Liver (tissue), 9 donors: ENCODE measurements around the gene PHF23. TPM values are rescaled to one million over a fixed set of nuclear protein-coding genes. Genes with fewer than 3 reads are reported as not detected.
"Not testable (repeated sequence)": the region's sequence is repeated elsewhere in the genome, so short reads cannot be mapped to it uniquely, and the experiment has no call there.

Experiments
- DNase-seq: peaks from one replicate; pipeline ENCODE4 v3.0.0-alpha.2; 2017; ENCODE audit warnings: low spot score
- H3K27ac ChIP-seq, 2 donors: one replicate each; pipeline ENCODE4 v1.7.0; 2013; ENCODE audit warnings: inconsistent platforms in 2 of 2, low read length in 2 of 2, control low read depth in 1 of 2, low read depth in 1 of 2, mild to moderate bottlenecking in 1 of 2
- H3K27me3 ChIP-seq, 4 donors: one replicate each; pipeline versions ENCODE4 v1.6.1 to v1.7.0; 2013; ENCODE audit warnings: low read length in 3 of 4, inconsistent platforms in 1 of 4, mild to moderate bottlenecking in 1 of 4, moderate library complexity in 1 of 4; ENCODE audit not compliant: control insufficient read depth in 4 of 4, insufficient read depth in 4 of 4
- H3K36me3 ChIP-seq, 4 donors: one replicate each; pipeline versions ENCODE4 v1.6.1 to v1.7.0; 2013; ENCODE audit warnings: low read length in 3 of 4, mild to moderate bottlenecking in 3 of 4, low read depth in 1 of 4, moderate library complexity in 1 of 4; ENCODE audit not compliant: control insufficient read depth in 4 of 4, insufficient read depth in 3 of 4
- H3K4me1 ChIP-seq, 4 donors: one replicate each; pipeline versions ENCODE4 v1.6.1 to v1.7.0; 2013; ENCODE audit warnings: low read length in 3 of 4, mild to moderate bottlenecking in 3 of 4, moderate library complexity in 1 of 4; ENCODE audit not compliant: control insufficient read depth in 4 of 4, insufficient read depth in 4 of 4
- H3K4me3 ChIP-seq, 3 donors: one replicate each; pipeline versions ENCODE4 v1.6.1 to v1.7.0; 2013; ENCODE audit warnings: low read length in 3 of 3, control low read depth in 1 of 3, low read depth in 1 of 3, mild to moderate bottlenecking in 1 of 3
- H3K9ac ChIP-seq, 2 donors: one replicate each; pipeline ENCODE4 v1.7.0; 2013; ENCODE audit warnings: low read length in 2 of 2, mild to moderate bottlenecking in 2 of 2, moderate library complexity in 2 of 2, control low read depth in 1 of 2, low read depth in 1 of 2
- H3K9me3 ChIP-seq, 4 donors: one replicate each; pipeline versions ENCODE4 v1.6.1 to v1.7.0; 2013; ENCODE audit warnings: low read length in 3 of 4; ENCODE audit not compliant: control insufficient read depth in 4 of 4
- EGR1 ChIP-seq, 2 donors: IDR thresholded peaks; 2 replicates each; pipeline ENCODE4 v1.6.1; 2016 to 2018; ENCODE audit warnings: antibody characterized with exemption in 2 of 2, low read depth in 2 of 2
- FOXA1 ChIP-seq: IDR thresholded peaks from 2 replicates; pipeline ENCODE4 v1.6.1; 2016; ENCODE audit warnings: antibody characterized with exemption
- FOXA2 ChIP-seq: IDR thresholded peaks from 2 replicates; pipeline ENCODE4 v1.6.1; 2016; ENCODE audit warnings: antibody characterized with exemption
- GABPA ChIP-seq, 2 donors: IDR thresholded peaks in 1 of 2; conservative IDR thresholded peaks in 1 of 2; 2 replicates each; pipeline ENCODE4 v1.6.1; 2016; ENCODE audit warnings: antibody characterized with exemption in 2 of 2, mild to moderate bottlenecking in 1 of 2, moderate library complexity in 1 of 2
- HNF4A ChIP-seq, 2 donors: conservative IDR thresholded peaks; 2 replicates each; pipeline ENCODE4 v1.6.1; 2016; ENCODE audit warnings: antibody characterized with exemption in 2 of 2, mild to moderate bottlenecking in 2 of 2
- HNF4G ChIP-seq: IDR thresholded peaks from 2 replicates; pipeline ENCODE4 v1.6.1; 2016; ENCODE audit warnings: antibody characterized with exemption
- JUND ChIP-seq, 2 donors: IDR thresholded peaks; 2 replicates each; pipeline ENCODE4 v1.6.1; 2016; ENCODE audit warnings: antibody characterized with exemption in 2 of 2
- NR2F2 ChIP-seq: IDR thresholded peaks from 2 replicates; pipeline ENCODE4 v1.6.1; 2016; ENCODE audit warnings: antibody characterized with exemption
- RAD21 ChIP-seq, 2 donors: IDR thresholded peaks; 2 replicates each; pipeline ENCODE4 v1.6.1; 2016; ENCODE audit warnings: antibody characterized with exemption in 2 of 2, mild to moderate bottlenecking in 2 of 2
- RXRA ChIP-seq, 2 donors: IDR thresholded peaks; 2 replicates each; pipeline ENCODE4 v1.6.1; 2017 to 2018; ENCODE audit warnings: antibody characterized with exemption in 2 of 2, mild to moderate bottlenecking in 1 of 2
- SP1 ChIP-seq: IDR thresholded peaks from 2 replicates; pipeline ENCODE4 v1.6.1; 2018; ENCODE audit warnings: antibody characterized with exemption, mild to moderate bottlenecking
- TAF1 ChIP-seq: conservative IDR thresholded peaks from 2 replicates; pipeline ENCODE4 v1.6.1; 2016; ENCODE audit warnings: antibody characterized with exemption, mild to moderate bottlenecking
- YY1 ChIP-seq: IDR thresholded peaks from 2 replicates; pipeline ENCODE4 v1.6.1; 2016; ENCODE audit warnings: antibody characterized with exemption, mild to moderate bottlenecking
- WGBS: extraction: QIAGEN DNeasy Blood & Tissue Kit; methylation state at CpG from one replicate; pipeline ENCODE4 v1.1.7; 2013; 5-methylcytosine and 5-hydroxymethylcytosine counted together
- polyA plus RNA-seq, 2 donors: library from polyadenylated mRNA; stranded (reverse) in 1 of 2; unstranded in 1 of 2; fragments of 200-250 nt in 1 of 2; fragments of >200 nt in 1 of 2; fragmentation: Nextera tagmentation in 1 of 2; extraction: Ambion mirVana in 1 of 2; gene quantifications; one replicate each; pipeline versions ENCODE4 v1.2.1 to v1.2.3, GENCODE V29; 2013 to 2015
- total RNA-seq, 2 donors: library from RNA; depleted of rRNA; stranded (reverse); fragments of >200 nt; gene quantifications; one replicate each; pipeline ENCODE4 v1.2.3, GENCODE V29; 2014
- TF ChIP-seq, protein P1 (sequence below): IDR thresholded peaks from 2 replicates; pipeline ENCODE4 v1.6.1; 2016; ENCODE audit warnings: antibody characterized with exemption, mild to moderate bottlenecking
- TF ChIP-seq, protein P2 (sequence below): IDR thresholded peaks from 2 replicates; pipeline ENCODE4 v1.6.1; 2016; ENCODE audit warnings: antibody characterized with exemption
- TF ChIP-seq, protein P3 (sequence below): fragments of 150-350 bp; IDR thresholded peaks from 2 replicates; pipeline ENCODE4 v1.5.1; 2017; ENCODE audit warnings: improper control_type of control experiment, low read depth, low read length; ENCODE audit not compliant: missing input control
- TF ChIP-seq, protein P4 (sequence below): IDR thresholded peaks from 2 replicates; pipeline ENCODE4 v1.6.1; 2016; ENCODE audit warnings: antibody characterized with exemption
- donor health status: healthy.
- donor health status: healthy.
- donor health status: healthy.
- donor health status: healthy.
- donor health status: healthy.

The PHF23 gene
- total and polyA plus RNA-seq, 4 donors: 14.0 to 18.3 (median 15.2) TPM

- Histone ChIP-seq H3K36me3 (peaks cover 3 to 24% (median 13%) of the 10 kb centered on the region in 4 donors), H3K27me3 (no peaks in the 10 kb centered on the region), H3K4me3 (no peak overlapping the region), H3K4me1 (peaks cover 3 to 32% (median 25%) of the 10 kb centered on the region in 4 donors), H3K9me3 (no peaks in the 10 kb centered on the region), H3K27ac (no peak overlapping the region), H3K9ac (no peak overlapping the region)
- WGBS: 94% methylated on average over 5 of the region's 5 CpGs
- DNase-seq: no peak
- TF ChIP-seq FOXA1 (no peak), YY1 (no peak), FOXA2 (no peak), HNF4A (conservative IDR thresholded peaks at IDR 0.05) (no peak)
- TF ChIP-seq, protein P1, sequence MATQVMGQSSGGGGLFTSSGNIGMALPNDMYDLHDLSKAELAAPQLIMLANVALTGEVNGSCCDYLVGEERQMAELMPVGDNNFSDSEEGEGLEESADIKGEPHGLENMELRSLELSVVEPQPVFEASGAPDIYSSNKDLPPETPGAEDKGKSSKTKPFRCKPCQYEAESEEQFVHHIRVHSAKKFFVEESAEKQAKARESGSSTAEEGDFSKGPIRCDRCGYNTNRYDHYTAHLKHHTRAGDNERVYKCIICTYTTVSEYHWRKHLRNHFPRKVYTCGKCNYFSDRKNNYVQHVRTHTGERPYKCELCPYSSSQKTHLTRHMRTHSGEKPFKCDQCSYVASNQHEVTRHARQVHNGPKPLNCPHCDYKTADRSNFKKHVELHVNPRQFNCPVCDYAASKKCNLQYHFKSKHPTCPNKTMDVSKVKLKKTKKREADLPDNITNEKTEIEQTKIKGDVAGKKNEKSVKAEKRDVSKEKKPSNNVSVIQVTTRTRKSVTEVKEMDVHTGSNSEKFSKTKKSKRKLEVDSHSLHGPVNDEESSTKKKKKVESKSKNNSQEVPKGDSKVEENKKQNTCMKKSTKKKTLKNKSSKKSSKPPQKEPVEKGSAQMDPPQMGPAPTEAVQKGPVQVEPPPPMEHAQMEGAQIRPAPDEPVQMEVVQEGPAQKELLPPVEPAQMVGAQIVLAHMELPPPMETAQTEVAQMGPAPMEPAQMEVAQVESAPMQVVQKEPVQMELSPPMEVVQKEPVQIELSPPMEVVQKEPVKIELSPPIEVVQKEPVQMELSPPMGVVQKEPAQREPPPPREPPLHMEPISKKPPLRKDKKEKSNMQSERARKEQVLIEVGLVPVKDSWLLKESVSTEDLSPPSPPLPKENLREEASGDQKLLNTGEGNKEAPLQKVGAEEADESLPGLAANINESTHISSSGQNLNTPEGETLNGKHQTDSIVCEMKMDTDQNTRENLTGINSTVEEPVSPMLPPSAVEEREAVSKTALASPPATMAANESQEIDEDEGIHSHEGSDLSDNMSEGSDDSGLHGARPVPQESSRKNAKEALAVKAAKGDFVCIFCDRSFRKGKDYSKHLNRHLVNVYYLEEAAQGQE: no peak
Measured at GRCh38 chr17:7246779-7247178, 7.5 kb upstream of the PHF23 start.

GRCh38 chr17:7243838-7244237 lies 4.6 kb upstream of the PHF23 start:
- WGBS: 75% methylated on average over 10 of the region's 10 CpGs
- peak overlapping the region in 1 of 3 donors; percentile 74 for H3K4me3 ChIP-seq
- peaks cover 3 to 32% (median 20%) of the 10 kb centered on the region in 4 donors for H3K36me3 ChIP-seq
- not testable (repeated sequence) for H3K27me3 ChIP-seq, DNase-seq, H3K9me3 ChIP-seq
- H3K4me1 ChIP-seq: peaks cover 2 to 32% (median 27%) of the 10 kb centered on the region in 4 donors
- H3K27ac ChIP-seq: peak overlapping the region; percentile 98 to 99
- H3K9ac ChIP-seq: peak overlapping the region in 1 of 2 donors; percentile 90

GRCh38 chr17:7243453-7243729 lies 4.1 kb upstream of the PHF23 start:
- 20% methylated on average over 2 of the region's 2 CpGs for WGBS
- peak overlapping the region; percentile 98 to 99 for H3K27ac ChIP-seq
- no peaks in the 10 kb centered on the region for H3K9me3 ChIP-seq
- H3K36me3 ChIP-seq: peaks cover 3 to 32% (median 20%) of the 10 kb centered on the region in 4 donors
- DNase-seq: no peak
- H3K27me3 ChIP-seq: no peaks in the 10 kb centered on the region
- peaks cover 2 to 31% (median 25%) of the 10 kb centered on the region in 4 donors for H3K4me1 ChIP-seq
- peak overlapping the region; percentile 83 to 90 for H3K9ac ChIP-seq
- H3K4me3 ChIP-seq: peak overlapping the region; percentile 52 to 91 (median 74)
- TF ChIP-seq HNF4G (no peak), FOXA2 (no peak), GABPA (IDR thresholded peaks at IDR 0.05 in 1 of 2, conservative IDR thresholded peaks at IDR 0.05 in 1 of 2) (no peak), SP1 (no peak), TAF1 (no peak), HNF4A (conservative IDR thresholded peaks at IDR 0.05) (no peak), RAD21 (IDR thresholded peaks at IDR 0.05) (no peak), EGR1 (IDR thresholded peaks at IDR 0.05; ENCODE audit: low read depth in 2 of 2) (no peak), FOXA1 (no peak), JUND (IDR thresholded peaks at IDR 0.05) (no peak), YY1 (no peak), RXRA (IDR thresholded peaks at IDR 0.05) (no peak), NR2F2 (no peak)
- TF ChIP-seq, protein P2, sequence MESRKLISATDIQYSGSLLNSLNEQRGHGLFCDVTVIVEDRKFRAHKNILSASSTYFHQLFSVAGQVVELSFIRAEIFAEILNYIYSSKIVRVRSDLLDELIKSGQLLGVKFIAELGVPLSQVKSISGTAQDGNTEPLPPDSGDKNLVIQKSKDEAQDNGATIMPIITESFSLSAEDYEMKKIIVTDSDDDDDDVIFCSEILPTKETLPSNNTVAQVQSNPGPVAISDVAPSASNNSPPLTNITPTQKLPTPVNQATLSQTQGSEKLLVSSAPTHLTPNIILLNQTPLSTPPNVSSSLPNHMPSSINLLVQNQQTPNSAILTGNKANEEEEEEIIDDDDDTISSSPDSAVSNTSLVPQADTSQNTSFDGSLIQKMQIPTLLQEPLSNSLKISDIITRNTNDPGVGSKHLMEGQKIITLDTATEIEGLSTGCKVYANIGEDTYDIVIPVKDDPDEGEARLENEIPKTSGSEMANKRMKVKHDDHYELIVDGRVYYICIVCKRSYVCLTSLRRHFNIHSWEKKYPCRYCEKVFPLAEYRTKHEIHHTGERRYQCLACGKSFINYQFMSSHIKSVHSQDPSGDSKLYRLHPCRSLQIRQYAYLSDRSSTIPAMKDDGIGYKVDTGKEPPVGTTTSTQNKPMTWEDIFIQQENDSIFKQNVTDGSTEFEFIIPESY: no peak
- TF ChIP-seq, protein P3, sequence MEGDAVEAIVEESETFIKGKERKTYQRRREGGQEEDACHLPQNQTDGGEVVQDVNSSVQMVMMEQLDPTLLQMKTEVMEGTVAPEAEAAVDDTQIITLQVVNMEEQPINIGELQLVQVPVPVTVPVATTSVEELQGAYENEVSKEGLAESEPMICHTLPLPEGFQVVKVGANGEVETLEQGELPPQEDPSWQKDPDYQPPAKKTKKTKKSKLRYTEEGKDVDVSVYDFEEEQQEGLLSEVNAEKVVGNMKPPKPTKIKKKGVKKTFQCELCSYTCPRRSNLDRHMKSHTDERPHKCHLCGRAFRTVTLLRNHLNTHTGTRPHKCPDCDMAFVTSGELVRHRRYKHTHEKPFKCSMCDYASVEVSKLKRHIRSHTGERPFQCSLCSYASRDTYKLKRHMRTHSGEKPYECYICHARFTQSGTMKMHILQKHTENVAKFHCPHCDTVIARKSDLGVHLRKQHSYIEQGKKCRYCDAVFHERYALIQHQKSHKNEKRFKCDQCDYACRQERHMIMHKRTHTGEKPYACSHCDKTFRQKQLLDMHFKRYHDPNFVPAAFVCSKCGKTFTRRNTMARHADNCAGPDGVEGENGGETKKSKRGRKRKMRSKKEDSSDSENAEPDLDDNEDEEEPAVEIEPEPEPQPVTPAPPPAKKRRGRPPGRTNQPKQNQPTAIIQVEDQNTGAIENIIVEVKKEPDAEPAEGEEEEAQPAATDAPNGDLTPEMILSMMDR: no peak
- TF ChIP-seq, protein P4, sequence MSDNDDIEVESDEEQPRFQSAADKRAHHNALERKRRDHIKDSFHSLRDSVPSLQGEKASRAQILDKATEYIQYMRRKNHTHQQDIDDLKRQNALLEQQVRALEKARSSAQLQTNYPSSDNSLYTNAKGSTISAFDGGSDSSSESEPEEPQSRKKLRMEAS: no peak
- TF ChIP-seq, protein P1: no peak
